Effector CD4-positive, alpha-beta T cell (primary cell): ENCODE measurements around the gene CELSR2.

Experiments
- DNase-seq: peaks from one replicate; pipeline ENCODE4 v3.0.0-alpha.2; 2020

Gene CELSR2

GRCh38 chr1:109252167-109252892 is 3.0 kb downstream of the CELSR2 start:
- no peak for DNase-seq

- DNase-seq: no peak
Observed at GRCh38 chr1:109252893-109253802, 3.8 kb downstream of the CELSR2 start.

GRCh38 chr1:109253803-109254620 is 4.7 kb downstream of the CELSR2 start:
- no peak for DNase-seq

- DNase-seq: no peak
Observed at GRCh38 chr1:109254621-109255096, 5.3 kb downstream of the CELSR2 start.

GRCh38 chr1:109255097-109255651 is 5.8 kb downstream of the CELSR2 start:
- no peak for DNase-seq

GRCh38 chr1:109255678-109256077 is 6.3 kb downstream of the CELSR2 start:
- DNase-seq: no peak

GRCh38 chr1:109256085-109256484 is 6.7 kb downstream of the CELSR2 start:
- no peak for DNase-seq

- no peak for DNase-seq
Observed at GRCh38 chr1:109256971-109257681, 7.8 kb downstream of the CELSR2 start.

GRCh38 chr1:109257682-109258421 is 8.5 kb downstream of the CELSR2 start:
- DNase-seq: no peak

- no peak for DNase-seq
Observed at GRCh38 chr1:109258481-109259466, 9.4 kb downstream of the CELSR2 start.

- no peak for DNase-seq
Observed at GRCh38 chr1:109259674-109260557, 10.6 kb downstream of the CELSR2 start.

- no peak for DNase-seq
Observed at GRCh38 chr1:109261006-109261405, 11.7 kb downstream of the CELSR2 start.

- DNase-seq: no peak
Observed at GRCh38 chr1:109261578-109261977, 12.2 kb downstream of the CELSR2 start.

GRCh38 chr1:109262231-109263055 is 13.1 kb downstream of the CELSR2 start:
- no peak for DNase-seq

- no peak for DNase-seq
Observed at GRCh38 chr1:109263234-109263596, 13.9 kb downstream of the CELSR2 start.

GRCh38 chr1:109263597-109264378 is 14.4 kb downstream of the CELSR2 start:
- DNase-seq: peak; percentile 70

- DNase-seq: no peak
Observed at GRCh38 chr1:109264379-109264755, 15.0 kb downstream of the CELSR2 start.
